CD4-positive, alpha-beta T cell treated with Interleukin-4 for 1 hour (primary cell): Measurements from ENCODE around the gene NEIL1.
"Not testable (repeated sequence)": the region's sequence is repeated elsewhere in the genome, so short reads cannot be mapped to it uniquely, and the experiment has no call there.

ENCODE experiments used
- DNase-seq, 2 donors: peaks; one replicate each; pipeline ENCODE4 v3.0.0-alpha.2; 2020 to 2022

Gene NEIL1

GRCh38 chr15:75358771-75359536, 12.1 kb downstream of the NEIL1 start:
- DNase-seq, result no peak

- DNase-seq, result no peak
These were observed 12.9 kb downstream of the NEIL1 start for GRCh38 chr15:75359537-75360250.

GRCh38 chr15:75360391-75360790, 13.6 kb downstream of the NEIL1 start:
- DNase-seq, result no peak

GRCh38 chr15:75360856-75361255, 14.0 kb downstream of the NEIL1 start:
- no peak for DNase-seq

- no peak for DNase-seq
These were observed 14.6 kb downstream of the NEIL1 start for GRCh38 chr15:75361361-75361988.

GRCh38 chr15:75361989-75362641, 15.3 kb downstream of the NEIL1 start:
- DNase-seq, result no peak

GRCh38 chr15:75362642-75363249, 15.9 kb downstream of the NEIL1 start:
- DNase-seq, result no peak

GRCh38 chr15:75363786-75364185, 16.9 kb downstream of the NEIL1 start:
- DNase-seq, result no peak

- no peak for DNase-seq
These were observed 18.0 kb downstream of the NEIL1 start for GRCh38 chr15:75364881-75365280.

GRCh38 chr15:75366163-75366562, 19.3 kb downstream of the NEIL1 start:
- no peak for DNase-seq

GRCh38 chr15:75367006-75367405, 20.2 kb downstream of the NEIL1 start:
- no peak for DNase-seq

- DNase-seq, result no peak
These were observed 20.6 kb downstream of the NEIL1 start for GRCh38 chr15:75367406-75367912.

- DNase-seq, result peak; percentile 92 to 94
These were observed 21.3 kb downstream of the NEIL1 start, which contains the start of gene MAN2C1 for GRCh38 chr15:75367913-75368688. TSS of gene MAN2C1 (minus strand) at chr15:75368607. CDS start at chr15:75368583, 24 bp downstream.

GRCh38 chr15:75368689-75369239, 21.9 kb downstream of the NEIL1 start:
- peak in 1 of 2 donors; percentile 37 for DNase-seq

GRCh38 chr15:75369897-75370581, 23.2 kb downstream of the NEIL1 start:
- DNase-seq, result no peak

- no peak for DNase-seq
These were observed 24.6 kb downstream of the NEIL1 start for GRCh38 chr15:75371486-75371885.

GRCh38 chr15:75371901-75372688, 25.3 kb downstream of the NEIL1 start:
- no peak for DNase-seq

GRCh38 chr15:75380773-75381172, 33.9 kb downstream of the NEIL1 start:
- no peak for DNase-seq

- not testable (repeated sequence) for DNase-seq
These were observed 37.1 kb downstream of the NEIL1 start for GRCh38 chr15:75383986-75384385.
